Hypothalamus (tissue), 51 donors: Measurements from ENCODE around the gene TPM1.

Experiments
- DNase-seq, 51 donors: peaks; one replicate each; lab custom pipeline; 2025; lab: John Stamatoyannopoulos, UW

Gene TPM1

GRCh38 chr15:63052077-63052841 lies 9.7 kb downstream of the TPM1 start:
- DNase-seq, result no peak

GRCh38 chr15:63052961-63053698 lies 10.6 kb downstream of the TPM1 start:
- no peak for DNase-seq

DNA sequence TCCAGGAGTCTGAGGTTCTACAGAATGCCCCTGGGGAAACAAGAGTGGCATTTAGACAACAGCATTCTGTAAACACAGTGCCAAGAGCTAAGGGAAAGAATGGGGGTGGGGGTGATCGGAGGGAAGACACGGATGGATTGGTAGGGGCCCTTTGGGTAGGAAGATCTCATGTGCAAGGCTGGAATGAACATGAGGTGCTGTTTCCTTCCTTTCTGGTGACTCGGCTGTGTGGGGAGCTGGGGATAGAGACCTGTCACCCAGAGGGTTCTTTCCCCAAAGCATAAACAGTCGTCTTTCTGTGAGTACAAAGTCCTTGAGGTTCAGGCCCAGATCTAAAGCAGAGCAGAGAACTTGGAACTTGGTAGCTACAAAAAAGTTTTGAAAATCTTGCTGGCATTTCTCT lies 11.7 kb downstream of the TPM1 start:
- no peak for DNase-seq

DNA sequence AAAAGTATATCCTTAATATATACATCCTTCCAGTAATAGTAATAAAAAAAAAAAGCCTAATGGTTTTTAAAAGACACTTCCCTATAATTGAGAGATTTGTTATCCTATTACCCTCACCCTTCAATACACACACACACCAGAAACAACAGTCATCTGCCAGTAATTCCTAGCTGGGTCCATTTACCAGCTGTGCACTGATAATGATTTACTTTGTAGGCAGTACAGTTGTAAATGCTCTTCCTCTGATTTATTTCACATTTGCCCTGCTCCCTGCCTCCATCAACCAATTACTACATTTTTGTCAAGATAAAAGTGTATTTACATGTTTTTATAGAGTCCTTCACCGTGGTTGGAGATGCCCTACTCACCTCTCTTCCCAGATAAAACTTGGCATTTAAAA lies 12.4 kb downstream of the TPM1 start:
- no peak for DNase-seq

- DNase-seq, result peak in 6 of 51 donors; percentile 4 to 60 (median 10)
Observed at GRCh38 chr15:63056829-63057228, 14.3 kb downstream of the TPM1 start.

DNA sequence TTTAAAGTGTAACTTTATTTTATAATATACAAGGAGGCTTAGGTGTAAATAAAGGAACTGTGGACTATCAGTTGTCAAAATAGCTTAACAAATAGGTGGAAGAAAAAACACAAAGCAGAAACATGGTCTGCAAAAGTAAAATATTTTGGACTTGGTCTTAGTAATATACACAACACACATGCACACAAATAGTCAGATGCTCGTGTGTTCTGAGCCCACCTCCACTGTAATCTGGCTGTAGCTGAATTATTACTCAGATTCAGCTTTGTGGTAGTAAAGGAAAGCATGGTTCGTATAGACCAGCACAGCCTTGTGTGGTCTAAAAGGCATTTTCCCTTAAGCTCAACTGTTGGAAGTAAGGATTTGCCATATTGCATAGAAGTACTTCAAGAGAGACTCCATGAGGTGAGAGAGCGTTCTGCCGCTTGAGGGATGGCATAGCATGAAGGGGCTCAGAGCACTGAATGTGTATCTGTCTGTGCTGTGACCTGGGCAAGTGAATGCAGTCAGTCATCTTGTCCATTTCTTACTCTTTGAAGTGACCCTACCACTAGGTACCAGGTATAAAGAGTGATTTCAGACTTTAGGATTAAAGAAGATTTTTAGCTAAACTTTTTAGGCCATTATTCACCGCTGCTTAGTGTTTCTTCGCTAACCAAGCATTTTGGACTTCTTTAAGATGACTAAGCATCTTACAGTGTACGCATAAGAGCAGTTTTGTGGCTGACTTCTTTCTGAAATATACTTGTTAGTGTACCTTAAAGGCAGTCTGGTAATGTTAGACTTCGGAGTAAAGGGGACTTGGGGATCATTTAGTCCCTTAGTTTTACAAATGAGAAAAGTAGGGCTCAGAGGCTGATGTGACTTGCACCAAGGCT lies 15.2 kb downstream of the TPM1 start:
- no peak for DNase-seq

DNA sequence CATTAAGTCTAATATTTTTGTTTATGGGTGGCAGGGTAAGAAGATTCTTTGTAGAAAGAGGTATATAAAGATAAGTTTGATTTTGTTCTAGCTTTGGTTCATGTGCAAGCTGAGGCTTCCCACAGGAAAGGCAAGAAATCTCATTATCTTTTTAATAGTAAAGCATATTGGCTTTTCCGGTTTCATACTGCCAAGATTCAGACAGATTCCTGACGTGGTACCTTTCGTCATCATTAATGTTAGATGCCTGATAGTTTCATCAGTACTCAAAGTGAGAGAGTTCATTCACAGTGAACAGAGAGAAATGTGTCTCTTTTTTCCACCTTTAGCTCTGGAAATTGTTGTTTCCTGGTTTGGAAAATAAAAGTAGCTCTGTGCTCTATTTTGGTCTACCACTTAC lies 16.5 kb downstream of the TPM1 start:
- DNase-seq, result no peak

GRCh38 chr15:63059573-63060216 lies 17.1 kb downstream of the TPM1 start:
- no peak for DNase-seq

DNA sequence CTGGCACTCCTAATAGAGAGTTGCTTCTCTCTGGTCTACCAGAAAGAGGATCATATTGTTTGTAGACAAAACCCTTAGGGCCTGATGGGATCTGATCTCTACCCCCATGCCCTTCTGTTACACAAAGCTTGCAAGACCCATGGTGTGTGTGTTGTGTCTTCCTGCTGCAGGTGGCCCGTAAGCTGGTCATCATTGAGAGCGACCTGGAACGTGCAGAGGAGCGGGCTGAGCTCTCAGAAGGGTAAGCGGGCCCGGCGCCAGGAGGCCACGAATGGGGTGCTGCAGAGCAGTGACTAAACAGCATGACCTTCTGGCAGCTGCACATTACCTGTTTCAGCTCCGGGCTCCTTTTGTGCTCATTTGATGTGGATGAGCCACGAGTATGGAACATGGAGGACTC lies 18.2 kb downstream of the TPM1 start:
- DNase-seq, result no peak

GRCh38 chr15:63061975-63062374 lies 19.4 kb downstream of the TPM1 start:
- no peak for DNase-seq

DNA sequence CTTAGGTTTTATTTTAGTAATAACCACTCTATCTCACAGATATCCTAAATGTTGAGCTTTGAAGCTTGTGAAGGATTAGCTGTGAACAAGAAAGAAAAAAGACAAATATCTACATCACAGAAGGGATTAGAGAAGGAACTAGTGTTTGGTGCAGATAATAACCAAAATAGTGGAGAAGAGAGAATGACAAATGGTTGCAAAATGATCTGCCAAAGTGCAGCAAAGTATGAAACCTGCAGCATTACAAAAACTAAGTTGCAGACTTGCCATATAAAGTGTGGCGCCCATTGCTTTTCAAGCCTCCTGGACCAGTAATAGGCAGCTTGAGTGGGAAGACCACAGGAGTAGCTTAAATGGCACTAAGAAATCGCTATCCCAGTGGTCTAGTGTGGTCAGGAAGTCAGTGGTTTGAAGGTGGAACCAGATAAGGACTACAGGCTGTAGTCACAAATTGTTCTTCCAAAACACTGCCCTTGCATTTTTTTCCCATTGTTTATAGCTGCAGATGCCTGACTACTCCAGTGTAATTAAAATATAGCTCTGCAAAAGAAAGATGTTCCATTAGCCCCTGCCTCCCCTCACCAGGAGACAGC lies 20.7 kb downstream of the TPM1 start:
- DNase-seq, result no peak

DNA sequence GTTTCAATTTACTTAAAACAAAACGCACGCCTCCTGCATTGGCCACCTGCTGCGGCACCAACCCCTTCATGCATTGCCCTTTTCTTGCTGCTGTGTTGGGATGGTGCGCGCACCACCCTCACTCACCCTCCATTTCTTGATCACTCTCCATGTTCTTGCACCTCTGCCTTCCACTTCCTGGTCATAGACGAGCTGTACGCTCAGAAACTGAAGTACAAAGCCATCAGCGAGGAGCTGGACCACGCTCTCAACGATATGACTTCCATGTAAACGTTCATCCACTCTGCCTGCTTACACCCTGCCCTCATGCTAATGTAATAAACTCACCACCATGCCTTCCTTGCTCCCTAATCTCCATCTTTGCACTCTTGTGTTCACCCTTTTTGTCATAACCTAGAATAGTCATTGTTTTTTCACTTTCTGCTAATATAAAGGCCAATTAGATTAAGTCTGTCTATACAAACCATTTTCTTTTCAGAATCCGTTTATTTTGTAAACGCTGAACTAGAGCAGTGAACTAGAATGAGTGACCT lies 21.4 kb downstream of the TPM1 start:
- no peak for DNase-seq

- DNase-seq, result peak in 4 of 51 donors; percentile 5 to 20 (median 9)
Observed at GRCh38 chr15:63065262-63066221, 23.0 kb downstream of the TPM1 start.

GRCh38 chr15:63066272-63066671 lies 23.7 kb downstream of the TPM1 start:
- no peak for DNase-seq

DNA sequence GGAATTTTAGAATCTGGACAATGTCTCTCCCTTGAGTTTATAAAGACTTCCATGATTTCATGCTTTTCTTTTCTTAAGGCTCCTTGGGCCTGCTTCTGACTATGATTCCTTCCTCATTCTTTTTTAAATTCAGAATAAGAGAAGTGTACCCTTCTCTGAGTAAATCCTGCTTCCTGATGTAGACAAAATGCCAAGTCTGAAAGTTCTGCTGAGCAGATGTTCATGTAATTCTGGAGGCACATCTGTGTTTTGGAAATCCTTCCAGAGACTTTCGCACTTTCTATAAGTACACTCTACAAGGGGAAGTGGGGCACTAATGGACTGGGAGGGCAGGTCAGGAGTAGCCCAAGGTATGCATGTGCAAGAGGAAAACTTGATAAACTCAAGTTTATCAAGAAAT lies 24.8 kb downstream of the TPM1 start:
- DNase-seq, result no peak

DNA sequence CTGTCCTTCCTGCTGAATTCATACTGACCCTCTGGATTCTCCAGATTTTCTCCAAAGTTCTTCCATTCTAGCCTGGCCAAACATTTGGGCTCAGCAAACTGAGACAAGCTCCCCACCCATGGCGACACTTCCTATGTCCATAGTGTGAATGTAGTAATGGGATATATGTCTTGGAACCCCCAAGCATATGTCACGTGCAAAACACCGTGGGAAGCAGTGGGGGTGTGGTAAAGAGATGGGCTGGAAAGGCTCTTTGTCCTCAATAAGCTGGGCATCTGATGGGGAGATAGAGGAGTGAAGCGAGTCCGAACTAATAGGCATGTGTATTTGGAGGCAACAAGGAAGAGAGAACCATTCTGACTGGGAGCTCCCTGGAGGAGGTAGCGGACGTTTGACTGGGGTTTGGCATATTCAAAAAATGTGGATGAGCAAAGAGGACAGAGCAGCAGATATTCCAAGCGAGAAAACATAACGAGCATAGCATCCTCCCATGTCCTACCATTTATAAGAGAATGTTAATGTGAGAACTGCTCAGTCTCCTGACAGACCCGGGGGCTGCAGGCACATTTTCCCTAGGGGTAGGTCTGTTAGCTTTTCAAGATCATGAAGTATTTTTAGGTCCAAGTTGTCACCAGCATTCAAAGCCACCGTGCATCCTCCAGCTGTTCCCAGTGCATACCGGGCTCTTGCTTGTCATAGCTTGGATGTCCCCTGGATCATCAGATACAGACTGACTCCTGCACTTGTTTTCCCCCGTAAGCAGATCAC lies 25.6 kb downstream of the TPM1 start:
- no peak for DNase-seq

GRCh38 chr15:63069616-63070090 lies 27.1 kb downstream of the TPM1 start:
- no peak for DNase-seq

DNA sequence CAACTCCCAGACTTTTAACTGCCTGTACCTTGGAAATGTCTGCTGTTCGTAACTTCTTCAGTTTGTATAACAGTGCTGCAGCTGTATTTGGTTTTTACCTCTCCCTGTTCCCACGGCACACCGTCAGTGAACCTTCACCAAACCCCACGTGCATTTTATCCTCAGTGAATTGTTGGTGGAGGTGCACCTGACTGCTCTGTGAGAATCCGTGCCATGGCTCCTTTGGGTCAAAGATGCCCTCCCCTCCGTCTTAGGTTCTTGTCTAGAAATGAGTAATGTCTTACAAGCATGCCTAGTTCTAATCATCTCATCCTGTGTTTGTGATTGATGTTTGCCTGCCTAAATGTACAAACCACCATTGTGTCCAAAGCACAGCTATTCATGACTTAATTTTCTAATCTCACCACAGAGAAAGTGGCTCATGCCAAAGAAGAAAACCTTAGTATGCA lies 28.2 kb downstream of the TPM1 start:
- DNase-seq, result no peak
